Stimulated activated CD4-positive, alpha-beta T cell treated with anti-CD3 and anti-CD28 coated beads, Interleukin-4, amount 100 ng/mL, for 4 hours (primary cell): ENCODE measurements around the gene COX19.

ENCODE experiments used
- DNase-seq, 2 experiments: peaks; one replicate each; pipeline ENCODE4 v3.0.0-alpha.2; 2020

The COX19 gene, protein sequence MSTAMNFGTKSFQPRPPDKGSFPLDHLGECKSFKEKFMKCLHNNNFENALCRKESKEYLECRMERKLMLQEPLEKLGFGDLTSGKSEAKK

DNA sequence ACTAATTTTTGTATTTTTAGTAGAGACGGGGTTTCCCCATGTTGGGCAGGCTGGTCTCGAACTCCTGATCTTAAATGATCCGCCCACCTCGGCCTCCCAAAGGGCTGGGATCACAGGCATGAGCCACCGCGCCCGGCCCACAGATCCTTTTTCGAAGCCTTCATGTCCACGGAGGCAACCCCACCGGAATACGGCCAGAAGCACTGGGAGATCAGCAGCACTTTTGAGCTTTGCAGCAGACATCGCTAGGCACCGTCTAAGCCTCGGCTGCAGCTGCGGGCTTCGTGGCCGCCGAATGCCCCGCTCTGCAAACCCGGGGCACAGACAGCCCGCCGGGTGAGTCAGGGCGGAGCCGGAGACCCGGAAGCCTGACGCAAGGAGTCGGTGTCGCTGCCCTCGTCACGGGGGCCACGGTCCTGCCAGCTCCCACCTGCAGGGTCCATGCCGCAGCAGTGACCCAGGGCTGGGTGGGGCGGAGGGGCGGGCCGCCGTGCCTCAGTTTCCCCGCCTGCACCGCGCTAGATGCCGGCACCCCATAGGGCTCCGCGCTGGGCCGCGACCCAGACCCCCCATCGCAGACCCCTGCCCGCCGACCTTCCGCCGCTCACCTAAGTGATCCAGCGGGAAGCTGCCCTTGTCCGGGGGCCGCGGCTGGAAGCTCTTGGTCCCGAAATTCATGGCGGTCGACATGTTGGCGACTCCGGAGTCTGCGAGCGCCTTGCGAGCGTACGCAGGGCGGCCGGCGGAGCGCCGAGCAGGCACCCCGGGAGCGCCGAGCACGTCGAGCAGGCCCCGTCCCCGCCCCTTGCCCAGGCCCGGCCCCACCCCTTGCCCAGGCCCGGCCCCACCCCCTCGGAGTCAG lies at the start of gene COX19:
COX19 (minus strand) TSS at position 730 of the 862 bp plus-strand sequence; CDS start at position 690, 40 bp downstream.
- DNase-seq, result peak; percentile 88 to 92

- no peak for DNase-seq
Measured at GRCh38 chr7:1024331-1024841, 49.0 kb upstream of the COX19 start.

DNA sequence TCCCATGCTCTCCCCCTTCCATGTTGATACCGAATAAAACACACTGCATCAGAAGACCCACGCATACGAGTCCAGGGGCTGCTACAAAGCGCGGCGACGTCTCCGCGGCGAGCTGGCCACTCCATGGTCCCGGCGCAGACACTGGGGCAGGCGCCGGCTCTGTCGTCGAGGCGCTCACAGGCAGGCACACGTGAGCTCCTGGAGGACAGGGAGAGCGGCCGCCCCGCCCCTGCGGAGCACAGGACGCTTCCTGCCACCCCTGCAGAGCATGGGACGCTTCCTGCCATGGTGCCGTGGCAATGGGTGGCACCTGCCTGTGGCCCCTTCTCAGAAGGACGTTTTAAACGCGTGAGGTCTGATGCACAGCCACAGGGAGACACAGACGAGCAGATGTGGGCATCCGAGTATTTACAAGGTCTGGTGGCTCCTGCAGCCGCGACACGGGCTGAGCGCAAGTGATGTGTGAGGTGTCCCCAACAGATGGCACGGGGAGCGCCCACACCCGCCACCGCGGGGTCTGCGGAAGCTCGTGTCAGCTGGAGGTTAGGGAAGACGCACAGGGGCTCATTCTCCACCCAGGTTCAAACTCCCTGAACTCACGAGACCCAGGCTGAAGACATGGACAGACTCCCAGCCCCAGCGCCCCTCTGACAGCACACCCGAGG lies 47.6 kb upstream of the COX19 start:
- DNase-seq, result no peak

DNA sequence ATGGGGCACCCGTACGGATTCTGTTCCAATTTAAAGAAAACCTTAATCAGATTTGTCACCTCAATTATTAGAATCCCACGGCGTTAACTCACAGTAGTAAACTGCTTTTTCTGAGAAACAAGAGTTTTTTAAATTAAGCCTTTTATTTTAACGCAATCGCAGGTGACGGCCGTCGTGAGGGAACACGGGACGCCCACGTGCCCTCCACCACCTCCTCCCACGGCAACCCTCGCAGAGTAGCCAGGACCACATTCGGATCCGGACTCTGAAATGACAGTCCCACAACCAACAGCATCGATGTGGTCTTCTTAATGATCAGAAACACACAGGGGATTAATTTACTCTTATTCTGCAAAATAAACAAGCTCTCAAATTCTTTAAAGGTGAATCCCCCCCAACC lies 47.0 kb upstream of the COX19 start:
- DNase-seq, result no peak

- DNase-seq, result no peak
Measured at GRCh38 chr7:1021931-1022330, 46.6 kb upstream of the COX19 start.

DNA sequence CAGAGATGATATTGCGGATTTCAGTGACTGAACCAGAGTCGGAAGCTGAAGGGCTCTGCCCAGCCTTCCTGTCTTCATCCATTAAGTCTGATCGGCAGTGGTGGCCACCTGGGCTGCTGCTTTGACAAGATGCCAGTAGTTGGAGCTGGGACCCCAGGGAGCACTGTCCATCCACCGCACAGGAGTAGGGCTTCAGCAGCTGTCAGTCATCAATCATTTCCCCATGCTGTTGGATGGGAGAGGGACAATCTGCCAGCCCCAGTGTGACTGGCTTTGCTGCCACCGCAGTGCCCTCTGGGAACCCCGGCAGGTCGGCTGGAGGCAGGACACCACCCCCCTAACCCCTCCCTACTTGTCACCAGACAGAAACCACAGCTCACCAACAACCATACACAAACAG lies 46.0 kb upstream of the COX19 start:
- no peak for DNase-seq

DNA sequence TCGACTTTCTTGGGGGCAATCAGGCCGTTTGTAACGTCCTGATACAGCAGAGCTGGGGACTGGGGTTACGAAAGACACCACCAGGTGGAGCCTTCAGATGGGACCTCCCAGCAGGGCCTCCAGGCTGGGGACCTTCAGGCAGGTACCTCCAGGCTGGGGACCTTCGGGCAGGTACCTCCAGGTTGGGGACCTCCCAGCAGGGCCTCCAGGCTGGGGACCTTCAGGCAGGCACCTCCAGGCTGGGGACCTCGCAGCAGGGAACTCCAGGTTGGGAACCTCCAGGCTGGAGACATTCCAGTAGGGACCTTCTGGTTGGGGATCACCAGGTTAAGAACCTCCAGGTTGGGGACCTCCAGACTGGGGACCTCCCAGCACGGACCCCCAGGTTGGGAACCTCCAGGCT lies 45.5 kb upstream of the COX19 start:
- no peak for DNase-seq

GRCh38 chr7:1019789-1020610 lies 44.7 kb upstream of the COX19 start:
- DNase-seq, result no peak

DNA sequence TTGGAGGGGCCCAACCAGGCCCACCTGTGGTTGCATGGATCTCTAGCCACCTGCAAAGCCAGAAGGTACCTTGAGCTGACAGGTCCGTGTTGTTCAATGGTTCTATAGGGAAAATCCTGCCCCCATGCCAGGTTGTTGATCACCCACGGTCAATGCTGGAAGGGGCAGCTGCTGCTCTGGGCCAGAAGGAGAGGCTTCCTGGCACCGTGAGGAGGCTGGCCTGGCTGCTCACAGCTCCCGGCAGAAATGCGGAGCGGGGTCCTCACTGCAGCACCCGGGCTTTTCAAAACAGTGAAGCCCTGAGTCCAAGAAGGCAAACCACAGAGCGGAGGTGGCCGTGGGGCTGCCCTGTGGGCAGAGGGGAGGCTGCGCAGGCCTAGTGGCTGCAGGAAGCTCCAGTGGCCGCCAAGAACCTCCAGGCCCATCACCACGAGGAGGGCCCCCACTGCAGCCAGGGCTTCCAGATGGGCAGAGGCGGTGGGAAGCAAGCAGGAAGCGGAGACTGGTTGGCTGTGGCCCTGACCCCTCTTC lies 44.0 kb upstream of the COX19 start:
- no peak for DNase-seq

DNA sequence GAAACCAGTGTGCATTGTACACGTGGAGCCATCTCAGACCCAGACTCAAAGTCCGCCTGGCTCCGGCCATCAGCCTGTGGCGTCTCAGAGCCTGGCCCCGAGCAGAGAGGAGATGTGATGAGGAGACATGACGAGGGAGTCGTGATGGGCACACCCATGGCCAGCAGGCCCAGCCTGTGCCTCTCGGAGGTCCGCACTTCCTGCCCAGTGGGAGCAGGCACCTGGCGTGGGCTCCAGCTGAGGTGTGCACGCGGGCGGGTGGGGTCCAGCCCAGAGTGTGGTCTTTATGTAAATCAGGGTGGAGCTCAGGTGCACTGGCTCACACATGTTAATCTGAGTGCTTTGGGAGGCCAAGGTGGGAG lies 43.0 kb upstream of the COX19 start:
- no peak for DNase-seq

- no peak for DNase-seq
Measured at GRCh38 chr7:1017586-1018333, 42.4 kb upstream of the COX19 start.

- no peak for DNase-seq
Measured at GRCh38 chr7:1016577-1017531, 41.5 kb upstream of the COX19 start.

DNA sequence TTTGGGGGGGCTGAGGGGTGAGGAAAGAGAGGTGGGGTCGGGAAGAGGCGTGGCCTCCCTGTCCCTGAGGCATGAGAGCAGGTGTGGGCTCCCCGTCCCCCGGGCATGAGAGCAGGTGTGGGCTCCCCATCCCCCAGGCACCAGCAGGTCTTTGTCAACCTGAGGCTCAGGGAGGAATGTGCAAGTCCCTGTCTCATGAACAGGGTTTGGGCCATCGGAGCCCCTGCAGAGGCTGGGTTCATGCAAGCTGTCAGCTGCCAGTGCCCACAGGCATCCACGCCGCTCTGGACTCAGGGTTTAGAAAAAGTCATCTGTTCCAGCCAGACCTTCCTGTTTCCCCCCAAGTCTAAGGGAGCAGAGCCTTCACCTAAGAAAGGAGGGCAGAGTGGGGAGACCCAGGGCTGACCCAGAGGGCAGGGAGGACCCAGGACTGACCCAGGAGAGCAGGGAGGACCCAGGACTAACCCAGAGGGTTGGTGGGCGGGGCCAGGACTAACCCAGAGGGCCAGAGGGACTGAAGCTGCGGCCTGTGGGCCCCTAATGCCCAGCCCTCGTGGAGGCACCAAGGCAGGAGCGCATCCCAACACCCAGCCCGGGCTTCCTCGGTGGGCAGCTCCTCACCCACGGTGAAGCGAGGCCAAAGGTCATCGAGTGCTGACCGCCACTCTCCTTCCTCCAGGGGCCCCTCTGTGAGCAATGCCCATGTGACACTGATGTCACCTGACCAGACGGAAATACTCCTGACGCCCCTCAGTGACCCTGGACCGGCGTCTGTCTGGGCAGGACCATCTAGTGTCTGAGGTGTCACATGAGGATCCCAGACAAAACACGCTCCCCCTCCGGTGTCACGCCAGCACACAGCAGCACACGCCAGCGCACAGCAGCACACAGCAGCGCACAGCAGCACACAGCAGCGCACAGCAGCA lies 40.1 kb upstream of the COX19 start:
- DNase-seq, result no peak

DNA sequence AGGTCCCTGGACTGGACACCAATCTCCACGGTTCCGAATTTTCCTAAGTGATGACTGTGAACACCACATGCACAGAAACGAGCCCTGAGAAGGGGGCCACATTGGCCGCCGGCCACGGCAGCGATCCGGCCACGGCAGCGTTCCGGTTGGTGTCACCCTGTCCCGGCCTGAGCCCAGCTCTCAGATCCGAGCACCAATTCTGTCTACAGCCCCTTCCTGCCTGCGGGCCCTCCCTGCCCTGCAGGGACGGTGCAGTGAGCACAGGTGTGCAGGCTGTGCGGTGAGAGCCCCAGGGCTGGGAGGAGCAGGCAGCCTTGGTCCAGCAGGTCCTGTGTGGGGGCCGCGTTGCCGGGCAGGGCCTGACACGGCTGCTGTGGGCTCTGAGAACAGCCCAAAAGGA lies 39.3 kb upstream of the COX19 start:
- no peak for DNase-seq

DNA sequence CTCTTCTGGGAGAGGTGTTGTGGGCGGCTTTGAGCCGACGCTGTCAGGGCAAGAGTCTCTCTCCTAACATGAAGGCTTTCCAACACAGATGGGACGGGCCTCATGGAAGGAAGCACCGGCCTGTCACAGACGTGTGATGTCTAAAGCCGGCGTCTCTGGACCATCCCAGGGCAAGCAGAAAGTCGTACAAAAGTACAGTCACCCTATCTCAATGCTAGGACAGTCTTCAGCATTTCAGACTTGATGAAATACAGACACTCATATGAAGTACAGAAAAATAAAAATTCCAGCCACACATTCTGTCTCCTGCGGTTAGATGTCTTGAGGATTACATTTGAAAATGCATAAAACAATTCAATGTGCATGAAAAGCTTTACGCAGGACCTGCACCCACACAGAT lies 38.2 kb upstream of the COX19 start:
- DNase-seq, result no peak

DNA sequence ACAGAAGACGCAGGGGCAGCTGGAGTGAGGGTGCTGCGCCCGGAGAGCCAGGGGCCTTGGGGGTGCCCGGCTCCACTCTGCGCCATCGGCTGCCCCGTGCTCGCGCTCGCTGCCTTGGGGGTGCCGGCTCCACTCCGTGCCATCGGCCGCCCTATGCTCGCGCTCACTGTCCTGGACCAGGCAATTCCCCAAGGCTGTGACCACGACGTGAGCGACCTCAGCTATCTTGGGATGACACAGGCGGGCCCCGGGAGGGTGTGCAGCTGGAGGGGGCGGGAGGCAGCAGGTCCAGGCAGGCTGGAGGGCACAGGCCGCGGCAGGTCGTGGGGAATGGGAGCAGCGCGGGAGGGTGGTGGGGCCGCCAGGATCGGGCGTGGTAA lies 37.4 kb upstream of the COX19 start:
- no peak for DNase-seq

DNA sequence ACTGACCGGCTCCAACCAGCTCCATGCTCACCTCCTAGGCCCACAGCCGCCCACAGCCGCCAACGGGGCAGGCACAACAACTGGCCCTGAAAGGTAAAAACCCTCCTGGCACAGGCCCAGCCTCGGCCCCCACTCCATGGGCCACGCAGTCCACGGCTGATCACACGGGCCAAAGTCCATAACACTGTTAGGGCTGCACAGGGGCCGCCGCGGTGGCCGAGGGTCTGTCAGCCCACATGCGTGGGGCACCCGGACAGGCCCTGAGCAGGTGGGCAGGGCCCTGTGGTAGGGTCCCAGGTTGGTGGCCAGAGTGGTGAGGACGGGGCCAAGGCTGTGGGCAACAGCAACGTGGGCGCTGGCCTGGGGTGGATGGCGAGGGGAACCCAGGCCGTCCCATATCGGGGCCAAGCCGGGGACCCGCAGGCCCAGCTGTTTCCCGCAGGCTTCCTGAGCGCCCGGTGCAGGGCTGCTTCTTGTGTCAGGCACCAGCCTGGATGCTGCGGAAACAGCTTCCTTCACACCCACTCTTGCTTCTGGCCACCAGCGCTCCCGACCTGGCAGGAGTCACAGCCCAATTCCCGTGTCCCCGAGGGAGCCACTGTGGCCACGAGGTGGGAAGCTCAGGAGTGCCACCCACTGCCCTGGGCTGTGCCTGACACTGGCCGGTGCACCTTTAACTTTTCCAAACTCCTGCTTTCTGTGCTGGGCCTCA lies 36.8 kb upstream of the COX19 start:
- DNase-seq, result no peak

- DNase-seq, result no peak
Measured at GRCh38 chr7:1011297-1012003, 36.1 kb upstream of the COX19 start.
